GM18526 (cell line): ENCODE measurements around the gene PCDHA3.
"Not testable (repeated sequence)": the region's sequence is repeated elsewhere in the genome, so short reads cannot be mapped to it uniquely, and the experiment has no call there.

Experiments used
- POLR2A ChIP-seq: IDR thresholded peaks from 3 replicates; pipeline ENCODE4 v1.6.1; 2011; ENCODE audit not compliant: insufficient read length; ENCODE audit errors: extremely low read depth

Gene PCDHA3

GRCh38 chr5:140821375-140822280, 20.8 kb downstream of the PCDHA3 start, which contains the start of gene PCDHA5:
Gene PCDHA5 (plus strand): TSS chr5:140821613.
- TF ChIP-seq POLR2A: no peak

GRCh38 chr5:140822281-140822629, 21.4 kb downstream of the PCDHA3 start:
- no peak for TF ChIP-seq POLR2A

GRCh38 chr5:140823475-140823874, 22.6 kb downstream of the PCDHA3 start:
- no peak for TF ChIP-seq POLR2A

- TF ChIP-seq POLR2A: no peak
These were observed 27.0 kb downstream of the PCDHA3 start, which contains the start of gene PCDHA6 for GRCh38 chr5:140827704-140828361. Gene PCDHA6 (plus strand): TSS chr5:140827960. CDS start chr5:140828092, 132 bp downstream.

- TF ChIP-seq POLR2A: no peak
These were observed 27.5 kb downstream of the PCDHA3 start for GRCh38 chr5:140828362-140828737.

GRCh38 chr5:140833993-140834392, 33.1 kb downstream of the PCDHA3 start, which contains the start of gene PCDHA7:
Gene PCDHA7 (plus strand): TSS chr5:140834269. CDS start chr5:140834384, 115 bp downstream.
- TF ChIP-seq POLR2A: no peak

- no peak for TF ChIP-seq POLR2A
These were observed 35.0 kb downstream of the PCDHA3 start for GRCh38 chr5:140835622-140836510.

- no peak for TF ChIP-seq POLR2A
These were observed 40.4 kb downstream of the PCDHA3 start, which contains the start of gene PCDHA8 for GRCh38 chr5:140840978-140841962. Gene PCDHA8 (plus strand): TSS chr5:140841187. CDS start chr5:140841322, 135 bp downstream.

GRCh38 chr5:140842798-140843733, 42.2 kb downstream of the PCDHA3 start:
- no peak for TF ChIP-seq POLR2A

- TF ChIP-seq POLR2A: not testable (repeated sequence)
These were observed 47.6 kb downstream of the PCDHA3 start, which contains the start of gene PCDHA9 for GRCh38 chr5:140848139-140849102. Gene PCDHA9 (plus strand): TSS chr5:140848382. CDS start chr5:140848496, 114 bp downstream.
